Measurements from ENCODE around the gene EEFSEC.

- TF ChIP-seq, protein P1, sequence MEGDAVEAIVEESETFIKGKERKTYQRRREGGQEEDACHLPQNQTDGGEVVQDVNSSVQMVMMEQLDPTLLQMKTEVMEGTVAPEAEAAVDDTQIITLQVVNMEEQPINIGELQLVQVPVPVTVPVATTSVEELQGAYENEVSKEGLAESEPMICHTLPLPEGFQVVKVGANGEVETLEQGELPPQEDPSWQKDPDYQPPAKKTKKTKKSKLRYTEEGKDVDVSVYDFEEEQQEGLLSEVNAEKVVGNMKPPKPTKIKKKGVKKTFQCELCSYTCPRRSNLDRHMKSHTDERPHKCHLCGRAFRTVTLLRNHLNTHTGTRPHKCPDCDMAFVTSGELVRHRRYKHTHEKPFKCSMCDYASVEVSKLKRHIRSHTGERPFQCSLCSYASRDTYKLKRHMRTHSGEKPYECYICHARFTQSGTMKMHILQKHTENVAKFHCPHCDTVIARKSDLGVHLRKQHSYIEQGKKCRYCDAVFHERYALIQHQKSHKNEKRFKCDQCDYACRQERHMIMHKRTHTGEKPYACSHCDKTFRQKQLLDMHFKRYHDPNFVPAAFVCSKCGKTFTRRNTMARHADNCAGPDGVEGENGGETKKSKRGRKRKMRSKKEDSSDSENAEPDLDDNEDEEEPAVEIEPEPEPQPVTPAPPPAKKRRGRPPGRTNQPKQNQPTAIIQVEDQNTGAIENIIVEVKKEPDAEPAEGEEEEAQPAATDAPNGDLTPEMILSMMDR (IDR thresholded peaks at IDR 0.05), result no peak
- TF ChIP-seq POLR2AphosphoS5 (IDR thresholded peaks at IDR 0.05; ENCODE audit: insufficient read depth in 1 of 2, low read depth in 1 of 2), result no peak
Measured at GRCh38 chr3:128283421-128283820, 130.1 kb downstream of the EEFSEC start.
